Ishikawa (cell line): Measurements from ENCODE around the gene PTPN2.

Source experiments
- CEBPB ChIP-seq: IDR thresholded peaks from 2 replicates; pipeline ENCODE4 v1.6.1; 2012
- CREB1 ChIP-seq: IDR thresholded peaks from 2 replicates; pipeline ENCODE4 v1.6.1; 2012; ENCODE audit warnings: low read depth
- EGR1 ChIP-seq: IDR thresholded peaks from 2 replicates; pipeline ENCODE4 v1.6.1; 2012
- EP300 ChIP-seq: IDR thresholded peaks from 2 replicates; pipeline ENCODE4 v1.6.1; 2012; ENCODE audit warnings: borderline replicate concordance
- FOXM1 ChIP-seq: IDR thresholded peaks from 2 replicates; pipeline ENCODE4 v1.6.1; 2012; ENCODE audit warnings: low read depth, borderline replicate concordance
- MAX ChIP-seq: IDR thresholded peaks from 2 replicates; pipeline ENCODE4 v1.6.1; 2012
- NFIC ChIP-seq: IDR thresholded peaks from 2 replicates; pipeline ENCODE4 v1.6.1; 2012
- RAD21 ChIP-seq: IDR thresholded peaks from 2 replicates; pipeline ENCODE4 v1.6.1; 2012; ENCODE audit warnings: low read depth
- TAF1 ChIP-seq: IDR thresholded peaks from 2 replicates; pipeline ENCODE4 v1.6.1; 2012; ENCODE audit warnings: low read depth, mild to moderate bottlenecking
- TCF12 ChIP-seq: IDR thresholded peaks from 2 replicates; pipeline ENCODE4 v1.6.1; 2012; ENCODE audit warnings: low read depth
- USF1 ChIP-seq: IDR thresholded peaks from 2 replicates; pipeline ENCODE4 v1.6.1; 2012
- YY1 ChIP-seq: IDR thresholded peaks from 2 replicates; pipeline ENCODE4 v1.6.1; 2012; ENCODE audit warnings: low read depth
- ZBTB7A ChIP-seq: IDR thresholded peaks from 2 replicates; pipeline ENCODE4 v1.6.1; 2012; ENCODE audit warnings: low read depth
- TF ChIP-seq, protein P1 (sequence below): IDR thresholded peaks from 2 replicates; pipeline ENCODE4 v1.6.1; 2012; ENCODE audit warnings: low read depth, mild to moderate bottlenecking

DNA sequence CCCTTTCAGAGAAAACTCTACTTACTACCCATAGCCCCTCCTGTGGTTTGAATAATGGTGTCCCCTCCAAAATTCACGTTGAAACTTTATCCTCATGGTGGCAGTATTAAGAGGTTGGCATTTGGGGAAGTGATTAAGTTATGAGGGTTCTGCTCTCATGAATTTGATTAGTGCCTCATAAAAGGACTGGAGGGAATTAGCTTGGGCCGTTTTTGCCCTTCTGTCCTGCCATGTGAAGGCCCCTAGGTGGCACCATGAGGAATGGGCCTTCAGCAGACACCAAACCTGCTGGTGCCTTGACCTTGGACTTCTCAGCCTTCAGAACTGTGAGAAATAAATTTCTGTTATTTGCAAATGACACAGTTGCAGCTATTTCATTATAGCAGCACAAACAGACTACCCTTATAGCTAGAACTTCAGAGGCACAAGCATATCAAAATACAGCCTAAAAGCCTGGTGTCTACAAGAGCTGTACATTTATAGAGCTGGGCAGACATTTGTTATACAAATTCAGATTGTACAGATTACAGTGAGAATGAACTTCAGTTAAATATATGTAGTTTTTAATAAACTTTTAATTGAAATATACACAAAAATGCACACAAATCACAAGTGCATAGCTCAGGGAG lies 2.6 kb upstream of the PTPN2 start:
- TF ChIP-seq, protein P1, sequence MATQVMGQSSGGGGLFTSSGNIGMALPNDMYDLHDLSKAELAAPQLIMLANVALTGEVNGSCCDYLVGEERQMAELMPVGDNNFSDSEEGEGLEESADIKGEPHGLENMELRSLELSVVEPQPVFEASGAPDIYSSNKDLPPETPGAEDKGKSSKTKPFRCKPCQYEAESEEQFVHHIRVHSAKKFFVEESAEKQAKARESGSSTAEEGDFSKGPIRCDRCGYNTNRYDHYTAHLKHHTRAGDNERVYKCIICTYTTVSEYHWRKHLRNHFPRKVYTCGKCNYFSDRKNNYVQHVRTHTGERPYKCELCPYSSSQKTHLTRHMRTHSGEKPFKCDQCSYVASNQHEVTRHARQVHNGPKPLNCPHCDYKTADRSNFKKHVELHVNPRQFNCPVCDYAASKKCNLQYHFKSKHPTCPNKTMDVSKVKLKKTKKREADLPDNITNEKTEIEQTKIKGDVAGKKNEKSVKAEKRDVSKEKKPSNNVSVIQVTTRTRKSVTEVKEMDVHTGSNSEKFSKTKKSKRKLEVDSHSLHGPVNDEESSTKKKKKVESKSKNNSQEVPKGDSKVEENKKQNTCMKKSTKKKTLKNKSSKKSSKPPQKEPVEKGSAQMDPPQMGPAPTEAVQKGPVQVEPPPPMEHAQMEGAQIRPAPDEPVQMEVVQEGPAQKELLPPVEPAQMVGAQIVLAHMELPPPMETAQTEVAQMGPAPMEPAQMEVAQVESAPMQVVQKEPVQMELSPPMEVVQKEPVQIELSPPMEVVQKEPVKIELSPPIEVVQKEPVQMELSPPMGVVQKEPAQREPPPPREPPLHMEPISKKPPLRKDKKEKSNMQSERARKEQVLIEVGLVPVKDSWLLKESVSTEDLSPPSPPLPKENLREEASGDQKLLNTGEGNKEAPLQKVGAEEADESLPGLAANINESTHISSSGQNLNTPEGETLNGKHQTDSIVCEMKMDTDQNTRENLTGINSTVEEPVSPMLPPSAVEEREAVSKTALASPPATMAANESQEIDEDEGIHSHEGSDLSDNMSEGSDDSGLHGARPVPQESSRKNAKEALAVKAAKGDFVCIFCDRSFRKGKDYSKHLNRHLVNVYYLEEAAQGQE: no peak
- peak; percentile 40; the same call in 1 of the 2 replicates for TF ChIP-seq RAD21
- no peak for TF ChIP-seq EP300
- TF ChIP-seq USF1: no peak
- no peak for TF ChIP-seq CREB1
- no peak for TF ChIP-seq FOXM1
- peak; percentile 23; the same call in 1 of the 2 replicates for TF ChIP-seq MAX
- no peak for TF ChIP-seq CEBPB
- TF ChIP-seq EGR1: no peak
- TF ChIP-seq TCF12: no peak
- no peak for TF ChIP-seq TAF1
- TF ChIP-seq NFIC: no peak
- TF ChIP-seq YY1: no peak
- no peak for TF ChIP-seq ZBTB7A
